HG03196 (cell line): ENCODE results near the gene CAMLG.
A peak's percentile ranks its signal among the peaks of the same experiment; 100 is the strongest.
"Not testable (repeated sequence)": the region's sequence is repeated elsewhere in the genome, so short reads cannot be mapped to it uniquely, and the experiment has no call there.

ENCODE experiments used
- ATAC-seq: cut with Tn5 transposase; IDR thresholded peaks from one replicate; pipeline ENCODE4 v1.9.1; 2021; ENCODE audit not compliant: unreplicated experiment

Gene CAMLG

DNA sequence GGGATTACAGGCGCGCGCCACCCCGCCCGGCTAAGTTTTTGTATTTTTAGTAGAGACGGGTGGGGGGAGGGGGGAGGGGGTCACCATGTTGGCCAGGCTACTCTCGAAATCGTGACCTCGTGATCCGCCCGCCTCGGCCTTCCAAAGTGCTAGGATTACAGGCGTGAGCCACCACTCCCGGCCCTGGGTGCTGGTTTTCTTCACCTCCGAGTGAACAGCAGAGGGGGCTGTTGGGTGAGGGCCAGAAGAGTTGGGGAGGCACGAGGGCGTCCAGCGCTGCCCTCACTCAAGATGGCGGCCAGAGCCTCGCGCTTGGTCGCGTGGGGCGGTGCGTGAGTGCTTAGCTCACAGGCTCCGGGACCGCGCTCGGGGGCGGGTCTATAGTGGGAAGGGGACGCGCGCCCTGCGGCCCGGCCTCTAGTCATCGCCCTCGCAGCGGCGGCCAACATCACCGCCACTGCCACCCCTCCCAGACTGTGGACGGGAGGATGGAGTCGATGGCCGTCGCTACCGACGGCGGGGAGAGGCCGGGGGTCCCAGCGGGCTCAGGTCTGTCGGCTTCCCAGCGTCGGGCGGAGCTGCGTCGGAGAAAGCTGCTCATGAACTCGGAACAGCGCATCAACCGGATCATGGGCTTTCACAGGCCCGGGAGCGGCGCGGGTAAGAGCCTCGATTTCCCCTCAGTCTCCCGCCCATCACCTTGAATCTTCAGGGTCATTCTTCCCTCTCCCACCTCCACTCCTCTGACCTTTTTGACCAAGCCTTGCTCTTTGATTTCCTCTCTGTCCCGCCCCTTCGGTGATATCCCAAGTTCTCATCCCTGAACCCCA lies at the start of gene CAMLG:
CAMLG (plus strand) TSS at position 416 of the 830 bp plus-strand sequence; CDS start at position 489, 73 bp downstream.
- ATAC-seq = peak; percentile 98

DNA sequence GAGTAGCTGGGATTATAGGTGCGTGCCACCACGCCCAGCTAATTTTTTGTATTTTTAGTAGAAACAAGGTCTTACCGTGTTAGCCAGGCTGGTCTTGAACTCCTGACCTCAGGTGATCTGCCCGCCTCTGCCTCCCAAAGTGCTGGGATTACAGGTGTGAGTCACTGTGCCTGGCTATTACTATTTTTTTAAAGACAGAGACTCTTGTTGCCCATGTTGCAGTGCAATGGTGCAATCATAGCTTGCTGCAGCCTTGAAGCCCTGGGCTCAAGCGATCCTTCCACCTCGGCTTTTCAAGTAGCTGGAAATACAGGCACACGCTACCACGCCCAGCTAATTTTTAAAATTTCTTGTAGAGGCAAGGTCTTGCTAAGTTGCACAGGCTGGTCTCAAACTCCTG lies 48.2 kb upstream of the CAMLG start:
- ATAC-seq = not testable (repeated sequence)

DNA sequence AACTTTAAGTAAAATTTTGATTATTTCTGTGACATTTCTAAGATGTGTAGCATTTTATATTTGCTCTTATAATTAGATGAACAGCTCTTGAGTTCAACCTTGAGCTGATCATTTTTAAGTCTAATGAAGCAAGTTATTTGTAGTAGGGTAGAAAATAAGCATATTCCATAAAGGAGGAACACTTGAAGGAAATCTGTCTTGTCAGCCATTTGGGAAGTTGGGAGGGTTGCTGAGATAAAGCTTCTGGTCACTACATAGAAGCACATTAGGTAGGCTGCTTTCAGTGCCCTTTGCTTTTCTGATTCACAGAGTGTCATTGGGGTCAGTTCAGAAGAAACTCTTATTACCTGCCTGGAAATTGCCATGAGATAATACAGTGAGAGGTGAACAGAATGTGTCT lies 45.6 kb upstream of the CAMLG start:
- no peak for ATAC-seq

DNA sequence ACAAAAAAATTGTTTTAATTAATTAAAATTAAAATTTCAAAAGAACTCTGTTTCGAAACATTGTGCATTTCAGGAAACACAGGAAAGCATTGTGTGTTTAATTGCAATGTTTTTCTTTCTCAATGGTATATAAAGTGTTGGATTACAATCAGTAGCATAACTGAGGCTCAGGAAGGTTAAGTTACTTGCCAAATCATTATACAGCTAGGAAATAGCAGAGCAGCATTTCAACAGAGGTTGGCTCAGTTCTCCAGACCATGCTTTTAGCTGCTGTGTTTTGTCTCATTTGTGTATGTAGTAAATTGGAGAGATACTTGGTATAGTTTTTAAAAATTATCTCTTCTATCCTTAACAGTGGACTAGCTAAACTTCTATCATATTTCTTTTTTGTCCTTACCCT lies 30.0 kb upstream of the CAMLG start:
- ATAC-seq = no peak

DNA sequence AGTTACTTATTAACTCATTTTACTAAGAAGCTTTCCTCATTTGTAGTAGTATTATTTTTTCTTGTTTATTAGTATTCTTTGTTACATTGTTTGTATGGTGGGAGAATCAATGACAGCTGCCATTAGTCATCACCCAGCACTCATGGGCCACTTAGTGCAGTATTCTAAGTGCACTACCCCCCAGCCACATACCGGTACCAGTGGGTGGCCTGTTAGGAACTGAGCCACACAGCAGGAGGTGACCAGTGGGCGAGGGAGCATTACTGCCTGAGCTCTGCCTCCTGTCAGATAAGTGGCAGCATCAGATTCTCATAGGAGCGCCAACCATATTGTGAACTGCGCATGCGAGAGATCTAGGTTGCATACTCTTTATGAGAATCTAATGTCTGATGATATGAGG lies 24.2 kb upstream of the CAMLG start:
- no peak for ATAC-seq

DNA sequence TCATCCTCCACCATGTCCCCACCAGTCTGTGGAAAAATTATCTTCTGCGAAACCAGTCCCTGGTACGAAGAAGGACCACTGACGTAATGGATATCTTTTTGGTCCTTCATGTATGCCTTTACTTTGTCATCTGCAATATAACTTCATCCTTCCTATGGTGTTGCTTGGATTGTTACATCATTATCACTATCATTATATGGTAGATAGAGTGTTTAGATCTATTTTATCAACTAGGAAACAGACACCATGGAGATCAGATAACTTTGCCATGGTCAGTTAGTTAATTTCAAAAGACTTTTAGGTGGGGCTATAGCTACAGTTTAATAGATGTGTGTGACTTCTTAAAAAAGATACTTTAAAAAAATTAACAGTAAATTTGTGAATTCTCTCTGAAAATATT lies 23.8 kb upstream of the CAMLG start:
- no peak for ATAC-seq

DNA sequence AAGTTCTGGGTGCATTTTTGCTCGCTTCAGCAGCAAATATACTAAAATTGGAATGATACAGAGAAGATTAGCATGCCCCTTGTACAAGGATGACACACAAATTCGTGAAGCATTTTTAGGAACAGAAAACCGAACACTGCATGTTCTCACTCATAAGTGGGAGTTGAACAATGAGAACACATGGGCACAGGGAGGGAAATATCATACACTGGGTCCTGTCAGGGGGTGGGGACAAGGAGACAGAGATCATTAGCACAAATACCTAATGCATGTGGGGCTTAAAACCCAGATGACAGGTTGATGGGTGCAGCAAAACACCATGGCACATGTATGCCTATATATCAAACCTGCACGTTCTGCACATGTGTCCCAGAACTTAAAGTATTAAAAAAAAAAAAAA lies 22.9 kb upstream of the CAMLG start:
- ATAC-seq = not testable (repeated sequence)

DNA sequence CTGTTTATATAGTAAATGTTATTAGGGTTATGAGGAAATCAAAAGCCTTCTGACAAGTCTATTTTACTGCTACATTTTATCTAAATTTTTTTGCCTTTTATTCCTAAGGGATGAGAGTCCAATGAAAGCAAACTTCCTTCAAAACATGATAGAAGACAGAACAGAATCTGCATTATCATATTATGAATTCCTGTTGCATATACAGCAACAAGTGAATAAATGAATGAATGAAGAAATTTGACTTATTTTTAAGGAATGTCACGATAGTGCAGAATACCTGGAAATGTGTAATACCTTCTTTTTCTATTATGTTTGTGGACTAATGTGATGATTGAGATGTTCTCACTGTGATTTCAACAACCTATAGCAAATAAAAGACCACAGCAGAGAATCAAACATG lies 13.5 kb upstream of the CAMLG start:
- ATAC-seq = no peak

DNA sequence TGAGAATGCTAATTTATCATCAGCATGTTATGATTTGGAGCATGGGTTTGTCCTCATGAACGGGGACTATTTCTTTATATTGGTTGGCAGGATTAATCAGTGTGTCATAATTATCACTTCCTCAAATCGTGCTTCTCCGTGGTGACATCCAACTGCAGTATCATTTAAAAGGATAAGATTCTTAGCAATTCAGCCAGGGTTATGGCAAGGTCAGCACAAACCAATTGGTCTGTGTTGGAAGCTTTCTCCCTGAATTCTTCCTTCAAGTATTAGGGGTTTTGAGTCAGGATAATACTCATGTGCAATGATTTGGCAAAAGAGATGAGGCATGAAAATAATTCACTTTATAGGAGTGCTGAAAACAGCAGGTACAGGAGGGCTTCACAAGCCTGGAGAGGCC lies 5.5 kb upstream of the CAMLG start:
- ATAC-seq = no peak

DNA sequence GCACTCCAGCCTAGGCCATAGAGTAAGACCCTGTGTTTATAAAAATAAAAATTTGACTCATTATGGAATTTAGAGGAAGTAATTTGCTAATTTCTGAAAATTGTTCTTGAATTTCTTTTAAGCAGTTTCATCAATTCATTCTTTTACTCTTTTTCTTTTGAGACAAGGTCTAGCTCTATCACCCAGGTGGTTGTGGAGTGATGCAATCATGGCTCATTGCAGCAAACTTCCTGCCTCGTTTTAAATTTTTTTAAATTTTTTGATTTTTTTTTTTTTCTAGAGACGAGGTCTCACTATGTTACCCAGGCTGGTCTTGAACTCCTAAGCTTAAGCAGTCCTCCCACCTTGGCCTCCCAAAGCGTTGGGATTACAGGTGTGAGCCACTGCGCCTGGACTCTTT lies 3.1 kb upstream of the CAMLG start:
- ATAC-seq = no peak

DNA sequence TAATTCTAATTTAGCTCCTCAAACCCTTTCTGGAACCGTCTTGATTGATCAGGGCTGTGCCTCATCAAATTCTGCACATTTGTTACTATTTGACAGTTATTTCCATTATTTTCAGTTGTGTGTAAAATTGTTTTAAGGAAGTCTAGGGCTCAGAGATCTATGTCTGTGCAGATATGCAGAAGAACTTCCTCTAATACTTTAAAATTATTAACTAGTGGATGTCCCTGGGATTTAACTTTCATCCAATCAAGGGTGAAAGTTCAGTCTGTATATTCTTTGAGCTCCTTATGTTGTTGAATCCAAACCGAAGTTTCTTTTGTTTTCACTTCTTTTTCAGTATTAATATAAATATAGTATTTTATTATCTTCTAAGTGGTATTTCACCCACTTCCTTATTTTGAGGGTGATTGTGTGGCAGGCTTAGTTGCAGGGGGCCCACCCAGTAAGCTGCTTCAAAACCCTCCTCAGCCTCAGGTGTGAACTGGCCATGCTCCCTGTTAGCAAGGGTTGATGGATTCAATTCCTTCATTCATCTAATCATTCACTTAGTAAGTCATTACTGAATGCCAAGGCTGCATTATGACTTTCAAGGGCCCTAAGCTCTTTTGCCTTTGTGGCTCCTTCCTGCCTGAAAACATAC lies 2.1 kb upstream of the CAMLG start:
- no peak for ATAC-seq

DNA sequence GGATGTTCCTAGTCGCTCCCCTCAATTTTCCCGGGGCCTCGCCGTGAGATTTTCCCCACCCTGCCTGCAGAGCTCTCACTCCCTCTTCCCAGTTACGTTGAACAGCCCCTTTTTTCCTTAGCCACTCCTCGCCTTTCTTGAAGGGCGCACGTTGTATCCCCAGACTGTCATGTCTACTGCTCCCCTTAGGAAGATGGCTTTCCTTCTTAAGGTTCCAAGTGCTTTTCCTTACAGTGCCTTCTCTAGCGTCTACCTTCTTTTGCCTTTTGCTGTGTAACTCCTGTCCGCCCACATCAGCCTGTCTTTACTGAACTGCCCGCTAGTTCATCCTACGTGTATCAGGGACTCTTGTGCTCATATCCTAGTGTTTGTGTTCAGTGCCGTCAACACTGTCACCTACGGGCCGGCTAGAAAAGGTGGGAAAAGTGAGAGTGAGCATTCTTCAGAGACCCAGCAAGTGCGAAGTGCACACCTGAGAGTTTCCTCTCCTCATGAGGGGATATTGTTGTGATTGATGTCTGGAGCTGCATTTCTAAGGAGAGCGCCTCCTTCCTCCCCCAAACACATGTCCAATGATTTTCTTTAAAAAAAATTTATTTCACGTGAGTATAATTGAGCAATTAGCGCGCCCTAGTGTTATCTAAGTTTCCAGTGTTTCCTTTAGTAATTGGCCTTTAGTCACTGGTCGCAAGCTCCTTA lies 764 bp downstream of the CAMLG start:
- ATAC-seq = no peak

DNA sequence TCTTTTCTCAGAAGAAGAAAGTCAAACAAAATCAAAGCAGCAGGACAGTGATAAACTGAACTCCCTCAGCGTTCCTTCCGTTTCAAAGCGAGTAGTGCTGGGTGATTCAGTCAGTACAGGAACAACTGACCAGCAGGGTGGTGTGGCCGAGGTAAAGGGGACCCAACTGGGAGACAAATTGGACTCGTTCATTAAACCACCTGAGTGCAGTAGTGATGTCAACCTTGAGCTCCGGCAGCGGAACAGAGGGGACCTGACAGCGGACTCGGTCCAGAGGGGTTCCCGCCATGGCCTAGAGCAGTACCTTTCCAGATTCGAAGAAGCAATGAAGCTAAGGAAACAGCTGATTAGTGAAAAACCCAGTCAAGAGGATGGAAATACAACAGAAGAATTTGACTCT lies 2.7 kb downstream of the CAMLG start:
- no peak for ATAC-seq

DNA sequence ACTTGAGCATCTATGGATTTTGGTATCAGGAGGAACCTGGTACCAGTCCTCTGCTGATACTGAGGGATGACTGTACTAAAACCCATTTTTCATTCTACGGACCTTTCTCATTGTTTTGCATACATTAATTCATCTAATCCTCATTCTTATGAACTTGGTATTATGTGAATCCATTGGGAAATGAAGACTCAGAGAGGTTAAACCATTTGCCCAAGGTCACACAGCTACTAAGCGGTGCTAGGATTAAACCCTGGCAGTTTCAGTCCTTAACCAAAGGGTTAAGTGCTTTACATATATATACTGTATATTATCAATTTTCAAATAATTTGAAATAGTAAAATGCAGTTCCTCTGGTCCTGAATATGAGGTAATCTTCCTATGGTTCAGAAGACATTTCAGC lies 3.8 kb downstream of the CAMLG start:
- no peak for ATAC-seq

DNA sequence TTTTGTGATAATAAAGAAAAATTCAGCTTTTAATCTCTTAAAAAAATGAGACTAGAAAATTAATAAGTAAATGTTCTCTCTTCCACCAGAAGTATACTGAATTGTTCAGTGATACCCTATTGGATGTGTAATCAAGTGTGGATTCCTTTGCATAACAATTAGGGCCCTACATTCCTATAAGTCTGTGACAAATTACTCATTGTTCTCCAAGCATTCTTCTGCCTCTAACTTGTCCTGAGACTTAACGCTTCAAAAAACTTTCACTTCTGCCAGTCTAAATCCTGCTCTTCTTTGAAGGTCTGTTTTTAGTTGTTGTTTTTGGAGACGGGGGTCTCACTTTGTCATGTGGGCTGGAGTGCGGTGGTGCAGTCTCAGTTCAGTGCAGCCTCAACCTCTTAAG lies 11.1 kb downstream of the CAMLG start:
- ATAC-seq = no peak

DNA sequence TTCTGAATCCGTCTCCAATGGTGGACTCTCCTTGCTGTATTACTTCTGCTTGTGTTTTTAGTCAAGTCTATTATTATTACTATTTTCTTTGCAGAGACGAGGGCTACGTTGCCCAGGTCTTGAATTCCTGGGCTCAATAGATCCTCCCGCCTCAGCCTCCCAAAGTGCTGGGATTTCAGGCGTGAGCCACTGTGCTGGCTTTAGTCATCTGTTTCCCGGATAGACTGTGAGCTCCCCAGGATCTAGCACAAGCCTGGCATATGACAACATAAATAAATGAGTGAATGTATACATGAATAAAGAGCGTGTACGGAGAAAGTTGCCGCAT lies 19.8 kb downstream of the CAMLG start:
- ATAC-seq = no peak

DNA sequence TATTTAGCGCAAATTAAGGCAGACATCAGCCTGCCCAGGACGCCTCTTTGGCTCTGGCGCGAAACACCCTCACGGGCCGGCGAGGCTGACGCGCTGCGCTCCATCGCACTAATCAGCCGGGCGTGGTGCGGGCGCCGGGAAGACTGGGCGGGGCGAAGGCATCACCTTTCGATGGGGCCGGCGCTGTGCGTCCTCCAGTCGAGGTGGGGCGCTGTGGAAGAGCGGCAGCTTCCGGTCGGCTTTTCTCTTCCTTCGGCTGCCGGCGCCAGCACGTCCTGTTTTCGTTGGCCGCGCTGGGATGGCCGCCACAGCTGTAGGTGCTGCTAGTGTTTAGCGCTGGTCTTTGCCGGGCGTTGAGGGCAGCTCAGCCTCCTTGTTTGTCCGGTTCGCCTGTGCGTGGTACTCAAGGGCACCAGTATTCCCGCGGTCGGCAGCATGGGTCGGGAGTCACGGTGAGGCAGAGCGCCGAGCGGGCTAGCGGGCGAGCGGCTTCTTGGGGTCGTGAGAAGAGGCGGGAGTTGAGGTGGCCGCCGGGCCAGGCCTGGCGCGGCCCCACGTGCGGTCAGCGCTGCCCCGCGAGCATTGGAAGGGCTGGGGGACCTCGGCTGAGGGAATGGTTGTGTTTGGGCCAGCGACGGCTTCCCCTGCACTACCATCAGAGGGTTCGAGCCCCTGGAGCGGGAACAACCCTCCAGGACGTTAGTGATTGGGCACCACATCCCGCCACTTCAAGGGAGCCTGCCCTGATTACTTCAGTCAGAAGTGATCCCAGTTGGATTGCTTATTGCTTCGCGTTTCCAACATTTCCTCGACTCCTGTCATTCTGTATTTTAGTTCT lies 20.4 kb downstream of the CAMLG start, which contains the start of gene DDX46:
DDX46 (plus strand) TSS at position 276 of the 838 bp plus-strand sequence; CDS start at position 436, 160 bp downstream.
- ATAC-seq = peak; percentile 97

DNA sequence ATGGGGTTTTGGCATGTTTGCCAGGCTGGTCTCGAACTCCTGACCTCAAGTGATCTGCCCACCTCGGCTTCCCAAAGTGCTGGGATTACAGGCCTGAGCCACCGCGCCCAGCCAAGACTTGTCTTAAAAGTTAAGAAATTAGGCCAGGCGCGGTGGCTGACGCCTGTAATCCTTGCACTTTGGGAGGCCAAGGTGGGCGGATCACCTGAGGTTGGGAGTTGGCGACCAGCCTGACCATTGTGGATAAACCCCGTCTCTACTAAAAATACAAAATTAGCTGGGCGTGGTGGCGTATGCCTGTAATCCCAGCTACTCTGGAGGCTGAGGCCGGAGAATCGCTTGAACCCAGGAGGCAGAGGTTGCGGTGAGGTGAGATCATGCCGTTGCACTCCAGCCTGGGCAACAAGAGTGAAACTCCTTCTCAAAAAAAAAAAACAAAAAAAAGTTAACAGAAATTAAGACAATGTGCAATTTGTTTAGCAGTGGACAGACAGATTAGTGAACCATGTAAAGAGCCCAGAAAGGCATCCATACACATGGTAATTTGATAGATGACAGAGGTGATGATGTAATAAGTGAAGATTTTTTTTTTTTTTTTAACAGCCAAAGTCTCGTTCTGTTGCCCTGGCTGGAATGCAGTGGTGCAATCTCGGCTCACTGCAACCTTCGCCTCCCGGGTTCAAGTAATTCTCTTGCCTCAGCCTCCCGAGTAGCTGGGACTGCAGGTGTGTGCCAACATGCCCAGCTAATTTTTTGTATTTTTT lies 29.4 kb downstream of the CAMLG start:
- ATAC-seq = not testable (repeated sequence)

DNA sequence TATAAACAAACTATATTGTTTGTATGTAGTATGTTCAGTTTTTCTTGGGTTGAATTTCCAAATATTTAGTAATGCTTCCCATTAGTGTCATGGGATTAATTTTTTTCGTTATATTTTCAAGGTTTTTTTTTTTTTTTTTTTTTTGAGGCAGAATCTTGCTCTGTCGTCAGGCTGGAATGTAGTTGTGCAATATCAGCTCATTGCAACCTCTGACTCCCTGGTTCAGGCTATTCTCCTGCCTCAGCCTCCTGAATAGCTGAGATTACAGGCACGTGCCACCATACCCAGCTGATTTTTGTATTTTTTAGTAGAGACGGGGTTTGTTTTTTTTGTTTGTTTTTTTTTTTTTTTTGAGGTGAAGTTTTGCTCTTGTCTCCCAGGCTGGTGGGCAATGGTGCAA lies 30.9 kb downstream of the CAMLG start:
- ATAC-seq = no peak

DNA sequence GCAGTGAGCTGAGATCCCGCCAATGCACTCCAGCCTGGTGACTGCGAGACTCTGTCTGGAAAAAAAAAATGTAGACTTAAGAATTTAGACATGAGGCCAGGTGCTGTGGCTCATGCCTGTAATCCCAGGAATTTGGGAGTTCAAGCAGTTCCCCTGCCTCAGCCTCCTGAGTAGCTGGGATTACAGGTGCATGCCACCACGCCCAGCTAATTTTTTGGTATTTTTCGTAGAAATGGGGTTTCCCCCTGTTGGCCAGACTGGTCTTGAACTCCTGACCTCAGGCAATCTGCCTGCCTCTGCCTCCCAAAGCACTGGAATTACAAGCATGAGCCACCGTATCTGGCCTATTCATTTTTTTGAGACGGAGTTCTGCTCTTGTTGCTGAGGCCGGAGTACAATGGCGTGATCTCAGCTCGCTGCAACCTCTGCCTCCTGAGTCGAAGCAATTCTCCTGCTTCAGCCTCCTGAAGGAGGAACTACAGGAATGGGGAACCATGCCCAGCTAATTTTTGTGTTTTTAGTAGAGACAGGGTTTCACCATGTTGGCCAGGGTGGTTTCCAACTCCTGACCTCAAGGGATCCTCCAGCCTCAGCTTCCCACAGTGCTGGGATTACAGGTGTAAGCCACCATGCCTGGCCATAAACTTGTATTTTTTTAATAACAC lies 34.2 kb downstream of the CAMLG start:
- ATAC-seq = no peak
